Fibroblast of upper back skin (primary cell): ENCODE data around the gene ERBB4.
"Not testable (repeated sequence)": the region's sequence is repeated elsewhere in the genome, so short reads cannot be mapped to it uniquely, and the experiment has no call there.

Experiments
- DNase-seq: peaks from one replicate; pipeline ENCODE4 v3.0.0-alpha.2; 2013

Gene ERBB4

GRCh38 chr2:212526059-212526458 is 12.5 kb downstream of the ERBB4 start:
- no peak for DNase-seq

- DNase-seq, result no peak
Observed at GRCh38 chr2:212523756-212524155, 14.8 kb downstream of the ERBB4 start.

- peak; percentile 37 for DNase-seq
Observed at GRCh38 chr2:212520340-212520739, 18.3 kb downstream of the ERBB4 start.

DNA sequence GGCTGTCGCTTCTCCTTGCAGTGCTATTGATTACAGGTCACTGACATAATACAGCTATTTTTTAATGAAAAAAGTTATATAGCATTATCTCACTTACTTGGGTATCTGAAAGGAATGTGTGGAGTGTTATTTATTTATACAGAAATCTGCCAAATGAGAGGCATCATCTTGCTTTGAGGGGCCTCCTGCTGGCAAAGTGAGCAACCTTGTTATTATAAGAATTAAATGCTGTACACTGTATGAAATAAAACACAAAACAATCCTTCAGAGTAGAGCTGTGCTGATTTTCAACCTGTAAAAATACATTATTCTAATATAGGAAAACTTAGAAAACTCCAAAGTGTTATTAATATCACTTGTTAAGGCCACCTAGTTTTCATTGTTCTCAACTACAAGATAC is 20.9 kb downstream of the ERBB4 start:
- DNase-seq, result no peak

GRCh38 chr2:212505586-212505985 is 33.0 kb downstream of the ERBB4 start:
- DNase-seq, result no peak

- no peak for DNase-seq
Observed at GRCh38 chr2:212495046-212495445, 43.6 kb downstream of the ERBB4 start.

DNA sequence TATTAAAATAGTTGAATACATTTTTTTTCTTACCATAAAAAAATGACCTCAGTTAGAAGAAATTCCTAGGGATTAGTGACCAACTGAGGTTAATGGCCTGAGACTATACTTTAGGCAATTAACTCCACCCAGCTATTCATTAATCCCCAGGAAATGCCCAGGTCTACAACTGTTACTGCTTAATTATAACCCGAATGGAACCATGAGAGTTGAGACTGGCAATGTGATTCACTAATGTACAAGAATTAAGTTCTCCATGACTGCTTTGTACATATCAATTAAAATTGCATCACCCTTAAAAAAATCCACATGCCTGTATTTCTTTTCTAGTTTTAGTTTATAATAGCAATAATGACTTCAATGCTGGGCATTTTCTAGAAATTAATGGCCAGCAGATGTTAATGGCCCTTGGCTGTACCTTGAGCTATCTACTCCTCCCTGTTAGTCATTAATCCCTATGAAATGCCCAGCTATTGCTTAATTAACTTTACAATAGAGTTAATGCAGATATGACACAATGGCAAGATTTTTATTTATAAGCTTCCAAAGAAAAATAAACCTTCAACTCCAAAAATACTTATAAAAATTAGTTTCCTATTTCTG is 44.1 kb downstream of the ERBB4 start:
- no peak for DNase-seq

DNA sequence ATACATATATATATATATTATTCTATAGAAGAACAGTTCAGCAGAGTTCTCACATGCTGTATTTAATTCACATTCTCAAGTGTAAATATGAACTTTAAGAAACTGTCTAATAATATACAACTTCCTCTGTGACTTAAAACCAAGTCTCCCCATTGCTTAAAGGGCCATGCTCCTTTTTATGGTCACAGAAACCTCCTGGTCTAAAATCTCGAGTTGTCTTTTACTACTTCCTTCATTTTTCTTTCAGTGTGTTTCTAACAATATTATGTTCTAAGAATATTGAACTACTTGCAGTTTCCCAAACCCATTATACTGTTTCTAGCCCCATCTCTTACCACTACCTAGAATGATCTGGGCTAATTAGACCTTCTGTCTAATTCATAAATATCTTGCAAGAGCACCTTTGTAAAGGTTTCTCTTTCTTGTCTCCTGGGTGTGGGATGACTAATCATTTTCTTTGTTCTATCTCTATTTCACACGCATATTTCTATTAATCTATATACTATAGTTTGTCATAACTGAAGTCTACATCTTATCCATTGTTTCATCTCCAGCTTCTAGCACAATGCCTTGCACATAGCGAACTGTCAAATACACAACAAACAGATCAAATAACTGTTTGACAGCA is 48.8 kb downstream of the ERBB4 start:
- DNase-seq, result no peak

GRCh38 chr2:212488611-212489010 is 50.0 kb downstream of the ERBB4 start:
- DNase-seq, result no peak

GRCh38 chr2:212484563-212485080 is 54.0 kb downstream of the ERBB4 start:
- peak; percentile 53 for DNase-seq

GRCh38 chr2:212480447-212480846 is 58.2 kb downstream of the ERBB4 start:
- DNase-seq, result no peak

- DNase-seq, result no peak
Observed at GRCh38 chr2:212477571-212477970, 61.0 kb downstream of the ERBB4 start.

DNA sequence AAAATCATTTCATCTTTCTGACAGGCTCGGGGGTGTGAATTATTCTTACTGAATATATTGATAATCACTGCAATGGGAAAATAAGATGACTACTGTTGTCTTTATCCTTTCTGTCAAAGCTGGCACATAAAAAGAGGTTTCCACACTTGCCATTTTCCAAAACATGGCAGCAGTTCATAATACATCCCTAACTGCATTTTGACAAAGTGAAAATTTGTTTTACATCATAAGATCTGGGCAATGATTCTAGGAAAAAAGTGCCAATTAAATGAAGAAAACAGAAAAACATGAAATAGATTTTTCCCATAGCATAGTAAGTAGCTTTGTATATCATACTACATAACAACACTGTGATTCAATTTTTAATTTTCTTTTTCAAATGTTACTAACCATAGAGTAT is 65.4 kb downstream of the ERBB4 start:
- no peak for DNase-seq

GRCh38 chr2:212467551-212467950 is 71.1 kb downstream of the ERBB4 start:
- not testable (repeated sequence) for DNase-seq

DNA sequence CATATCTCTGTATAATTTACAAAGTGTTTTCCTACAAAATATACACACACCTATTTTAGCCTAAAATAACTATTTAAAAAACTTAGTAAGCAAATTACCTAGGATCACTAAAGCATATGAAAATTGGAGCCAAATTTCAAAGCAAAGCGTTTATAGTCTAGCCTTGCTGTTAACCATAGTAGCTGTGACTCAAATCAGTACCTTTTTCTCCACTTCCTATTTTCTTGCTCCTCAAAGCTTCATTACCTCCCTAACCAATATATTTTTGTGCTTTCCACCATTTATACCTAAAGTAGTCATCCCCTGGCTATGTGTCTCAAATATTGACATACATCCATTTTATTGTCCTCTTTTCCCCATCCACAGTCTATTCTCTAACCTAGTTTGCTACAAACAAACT is 73.1 kb downstream of the ERBB4 start:
- DNase-seq, result no peak

GRCh38 chr2:212461708-212462107 is 76.9 kb downstream of the ERBB4 start:
- DNase-seq, result not testable (repeated sequence)

DNA sequence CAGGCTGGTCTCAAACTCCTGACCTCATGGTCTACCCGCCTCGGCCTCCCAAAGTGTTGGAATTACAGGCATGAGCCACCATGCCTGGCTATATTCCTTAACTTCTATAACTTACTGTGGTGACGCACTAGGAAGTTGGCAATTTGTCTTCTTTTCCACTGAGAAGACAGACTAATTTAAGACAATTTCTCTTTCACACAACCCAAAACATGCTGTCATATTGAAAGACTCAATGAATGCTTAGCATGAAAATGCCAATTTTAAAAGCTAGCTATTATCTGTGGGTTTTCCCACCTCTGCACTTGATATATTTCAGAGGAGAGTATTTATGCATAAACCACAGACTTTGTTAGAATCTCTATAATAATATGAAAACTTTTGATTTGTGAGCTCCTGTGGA is 84.5 kb downstream of the ERBB4 start:
- DNase-seq, result no peak

DNA sequence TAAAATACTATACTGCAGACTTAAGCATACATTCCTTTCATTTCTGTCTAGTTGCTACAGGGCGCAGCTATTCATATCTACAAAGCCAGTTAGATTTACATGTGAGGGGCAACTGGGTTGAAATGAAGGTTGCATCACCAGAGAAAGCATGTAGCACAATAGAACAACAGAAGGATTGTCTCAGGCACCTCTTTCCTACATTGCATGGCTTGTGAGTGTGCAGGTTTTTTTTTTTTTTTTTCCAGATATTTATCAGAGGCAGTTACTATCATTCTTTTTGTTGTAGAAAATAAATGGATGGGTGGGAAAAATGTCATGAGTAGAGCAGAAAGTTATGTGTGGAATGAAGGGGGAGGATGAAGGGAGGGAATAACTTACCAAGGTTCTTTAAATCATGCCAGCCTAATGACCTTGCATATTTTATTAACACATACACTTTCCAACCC is 86.8 kb downstream of the ERBB4 start:
- DNase-seq, result peak; percentile 83

GRCh38 chr2:212448698-212449097 is 89.9 kb downstream of the ERBB4 start:
- no peak for DNase-seq

DNA sequence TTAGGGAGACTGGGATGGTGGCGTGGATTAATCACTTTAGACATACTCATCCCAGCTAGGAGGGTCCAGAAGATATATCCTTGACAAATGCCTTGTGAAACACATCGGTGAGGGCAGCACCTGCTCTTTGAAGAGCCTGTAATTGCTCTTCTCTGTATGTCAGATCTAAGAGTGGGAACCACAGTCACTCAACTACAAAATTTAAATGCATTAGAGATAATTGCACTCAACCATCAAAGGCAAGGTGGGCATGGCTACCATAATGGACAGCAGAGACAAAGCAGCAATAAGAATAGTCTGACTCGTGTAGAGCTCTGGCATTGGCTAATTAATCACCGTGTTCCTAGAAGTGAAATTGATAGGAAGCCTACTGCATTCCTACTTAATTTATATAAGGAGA is 96.8 kb downstream of the ERBB4 start:
- no peak for DNase-seq

GRCh38 chr2:212441141-212441540 is 97.5 kb downstream of the ERBB4 start:
- DNase-seq, result no peak

DNA sequence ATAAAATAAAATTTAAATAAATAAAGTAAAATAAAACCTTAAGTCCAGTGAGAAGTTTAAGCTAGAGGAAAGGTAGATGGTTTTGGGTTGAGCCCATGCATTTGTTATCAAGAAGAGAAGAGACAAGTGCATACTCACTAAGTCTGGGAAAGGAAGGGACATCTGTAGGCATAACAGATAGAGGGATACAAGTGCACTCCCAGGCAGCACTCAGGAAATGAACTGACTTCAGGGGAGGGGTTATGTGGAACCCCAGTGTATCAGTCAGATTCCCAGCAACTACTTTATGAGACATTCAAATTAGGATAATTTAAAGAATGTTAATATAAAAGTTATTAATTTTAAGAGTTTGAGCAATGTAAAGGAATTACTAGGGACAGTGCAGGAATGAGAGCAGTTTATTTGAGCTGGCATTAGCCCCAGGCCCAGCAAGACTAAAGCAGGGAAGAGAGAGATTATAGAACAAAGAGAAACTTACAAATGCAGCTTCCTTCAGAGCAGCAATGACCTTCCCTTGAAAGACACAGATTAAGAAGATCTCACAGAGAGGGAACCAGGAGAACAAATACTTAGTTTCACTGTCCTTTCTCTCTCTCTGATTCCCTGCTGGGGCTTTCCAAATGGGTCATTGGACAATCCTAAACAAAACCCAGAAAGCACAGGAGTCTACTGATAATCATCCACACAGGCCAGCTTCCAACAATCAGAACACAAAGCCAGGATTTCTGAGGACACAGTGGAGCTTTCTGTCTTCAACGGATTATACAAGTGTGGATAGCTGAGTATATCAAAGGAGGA is 109.7 kb downstream of the ERBB4 start:
- DNase-seq, result no peak

DNA sequence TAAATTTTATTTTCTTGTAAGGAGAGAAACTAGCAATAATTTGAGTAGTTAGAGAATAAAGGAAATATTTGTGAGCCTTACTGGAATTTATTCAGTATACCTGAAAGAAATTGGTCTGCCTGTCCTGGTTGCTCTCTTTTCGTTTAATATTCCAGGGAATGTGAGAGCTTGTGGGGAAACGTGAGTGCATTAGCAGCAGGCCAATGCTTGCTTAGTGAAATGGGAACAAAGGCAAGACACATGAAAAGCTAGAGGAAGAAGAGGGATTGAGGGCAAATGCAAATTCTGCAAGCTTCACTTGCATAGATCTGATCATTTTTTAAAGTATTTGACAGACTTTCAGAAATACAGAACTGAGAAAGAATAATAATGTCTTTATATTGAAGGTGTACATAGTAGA is 111.0 kb downstream of the ERBB4 start:
- no peak for DNase-seq
